GM12878 (cell line): ENCODE measurements around the gene PPT2. TPM values are rescaled to one million over a fixed set of nuclear protein-coding genes. Genes with fewer than 3 reads are reported as not detected.

Experiments used
- ATAC-seq: fragments of 200-7000 bp; cut with Tn5 transposase; 3 replicates; pipeline ENCODE4 v1.9.1; 2020; ENCODE audit warnings: mild to moderate bottlenecking, moderate library complexity
- BruUV-seq: library from RNA; stranded (reverse); fragments of 400-500 nt; replicated peaks from 2 replicates; lab custom pipeline; 2021; lab: Mats Ljungman, UMichigan
- CTCF ChIA-PET: fragments of 300-600 bp; sonication (Branson Sonifier 250); formaldehyde crosslinking; extraction: SDS; loops from one replicate; lab custom pipeline; 2021; ENCODE audit warnings: inconsistent platforms; lab: Yijun Ruan, JAX
- POLR2A ChIA-PET: fragments of 350-600 bp; formaldehyde crosslinking; extraction: SDS; loops from one replicate; lab custom pipeline; 2021; ENCODE audit warnings: inconsistent platforms; lab: Charles Lee
- RAD21 ChIA-PET: fragments of 300-600 bp; sonication (Branson Sonifier 250); formaldehyde crosslinking; loops from one replicate; lab custom pipeline; 2023; ENCODE audit warnings: antibody characterized with exemption; ENCODE audit not compliant: unreplicated experiment; lab: Charles Lee
- SMC1A ChIA-PET: fragments of 300-600 bp; sonication (Branson Sonifier 250); formaldehyde crosslinking; loops from one replicate; lab custom pipeline; 2023; ENCODE audit not compliant: unreplicated experiment, uncharacterized antibody; lab: Charles Lee
- DNase-seq: peaks from one replicate; pipeline ENCODE4 v3.0.0-alpha.2; 2011; ENCODE audit warnings: low read depth, low spot score
- FAIRE-seq: peaks from 3 replicates; lab custom pipeline; 2011; peaks lifted over from hg19 to GRCh38; lab: Jason Lieb, UNC
- H2AFZ ChIP-seq: 2 replicates; pipeline ENCODE4 v1.6.0; 2011; ENCODE audit warnings: low read depth, low read length, control low read depth; ENCODE audit not compliant: control insufficient read depth
- H3K27ac ChIP-seq: 2 replicates; pipeline ENCODE4 v1.5.1; 2011; ENCODE audit warnings: control low read depth; ENCODE audit not compliant: control insufficient read depth, insufficient read depth
- H3K27me3 ChIP-seq, 2 experiments: replicated peaks in 1 of 2; 2 replicates each; pipeline versions ENCODE4 v1.6.0 to v1.6.1; 2011; ENCODE audit warnings: low read length in 1 of 2; ENCODE audit not compliant: control insufficient read depth in 2 of 2, insufficient read depth in 2 of 2
- H3K36me3 ChIP-seq, 2 experiments: 2 replicates each; pipeline ENCODE4 v1.5.1; 2011; ENCODE audit warnings: low read length in 1 of 2; ENCODE audit not compliant: control insufficient read depth in 2 of 2, insufficient read depth in 2 of 2
- H3K4me1 ChIP-seq: 2 replicates; pipeline ENCODE4 v1.6.1; 2011; ENCODE audit warnings: mild to moderate bottlenecking, low read length, moderate library complexity, mixed read lengths; ENCODE audit not compliant: control insufficient read depth, insufficient read depth
- H3K4me2 ChIP-seq: 2 replicates; pipeline ENCODE4 v1.6.0; 2011; ENCODE audit warnings: control low read depth; ENCODE audit not compliant: control insufficient read depth, insufficient read depth
- H3K4me3 ChIP-seq: fragments of 200-600 bp; sonication (generic); 2 replicates; pipeline ENCODE4 v1.5.1; 2016
- H3K79me2 ChIP-seq: 2 replicates; pipeline ENCODE4 v1.6.0; 2011; ENCODE audit warnings: low read length; ENCODE audit not compliant: control insufficient read depth, insufficient read depth
- H3K9ac ChIP-seq: 2 replicates; pipeline ENCODE4 v1.8.0; 2011; ENCODE audit warnings: low read length, control low read depth, mixed read lengths; ENCODE audit not compliant: control insufficient read depth, insufficient read depth
- H3K9me3 ChIP-seq: replicated peaks from 3 replicates; pipeline ENCODE4 v1.5.1; 2011; ENCODE audit warnings: mild to moderate bottlenecking, low read length; ENCODE audit not compliant: control insufficient read depth, insufficient read depth
- H4K20me1 ChIP-seq: 2 replicates; pipeline ENCODE4 v1.6.0; 2011; ENCODE audit not compliant: control insufficient read depth, insufficient read depth
- FOXM1 ChIP-seq: IDR thresholded peaks from 2 replicates; pipeline ENCODE4 v1.6.1; 2012; ENCODE audit warnings: low read depth, mild to moderate bottlenecking, inconsistent platforms, low read length, moderate library complexity
- RAD21 ChIP-seq: IDR thresholded peaks from 2 replicates; pipeline ENCODE4 v1.6.1; 2011; ENCODE audit warnings: mild to moderate bottlenecking, low read depth, low read length, moderate library complexity; ENCODE audit not compliant: insufficient read depth
- WGBS: methylation state at CpG from one replicate; pipeline ENCODE4 v1.1.6; 2016; ENCODE audit warnings: low lambda C conversion rate; ENCODE audit not compliant: insufficient replicate concordance, insufficient coverage; ENCODE audit errors: missing lambda C conversion rate; 5-methylcytosine and 5-hydroxymethylcytosine counted together
- in situ Hi-C: fragments of 300-500 bp; cut with MboI; formaldehyde crosslinking; loops from 9 replicates; pipeline ENCODE4 v1.14.3; 2018; ENCODE audit warnings: mixed read lengths
- intact Hi-C: fragments of 100-400 bp; cut with micrococcal nuclease; formaldehyde crosslinking; loops from one replicate; pipeline ENCODE4 v1.14.2; 2022; ENCODE audit not compliant: unreplicated experiment
- polyA plus RNA-seq, 11 experiments: library from polyadenylated mRNA; depleted of rRNA in 4 of 11; unstranded in 6 of 11; stranded (reverse) in 5 of 11; fragments of >200 nt; fragmentation: Nextera tagmentation in 4 of 11; fragmentation: Illumina TruSeq in 1 of 11; extraction: Ambion mirVana in 4 of 11; extraction: Trizol in 1 of 11; gene quantifications; 1 replicate in 1 of 11; 2 replicates in 10 of 11; pipeline versions ENCODE4 v1.2.1 to v1.2.3, GENCODE V29; 2011 to 2016; ENCODE audit warnings: inconsistent platforms in 2 of 11, missing spikeins in 2 of 11, low read depth in 1 of 11
- total RNA-seq, 4 experiments: library from RNA; depleted of rRNA in 3 of 4; stranded (reverse); fragments of >200 nt in 3 of 4; fragmentation: Illumina TruSeq in 1 of 4; extraction: Trizol in 1 of 4; gene quantifications; 2 replicates each; pipeline versions ENCODE4 v1.2.1 to v1.2.3, GENCODE V29; 2013 to 2021
- TF ChIP-seq, protein P1 (sequence below): fragments of 450-650 bp; IDR thresholded peaks from 2 replicates; pipeline ENCODE4 v1.6.1; 2018; ENCODE audit warnings: mild to moderate bottlenecking, low read depth, moderate library complexity; ENCODE audit not compliant: partially characterized antibody
- TF ChIP-seq, protein P2 (sequence below), 3 experiments: IDR thresholded peaks in 2 of 3; conservative IDR thresholded peaks in 1 of 3; 2 replicates each; pipeline ENCODE4 v1.5.1; 2011; ENCODE audit warnings: low read depth in 3 of 3, low read length in 3 of 3, mild to moderate bottlenecking in 3 of 3, control low read depth in 2 of 3, moderate library complexity in 2 of 3, inconsistent platforms in 1 of 3, mixed read lengths in 1 of 3; ENCODE audit not compliant: control insufficient read depth in 2 of 3, insufficient read depth in 1 of 3; ENCODE audit errors: extremely low read depth in 1 of 3

Gene PPT2
- total and polyA plus RNA-seq, 10 of the 15 experiments (the other 5 are each of a cell fraction or from before 2014, with no cell fraction given): 1.3 to 25.5 (median 5.5) TPM

DNA sequence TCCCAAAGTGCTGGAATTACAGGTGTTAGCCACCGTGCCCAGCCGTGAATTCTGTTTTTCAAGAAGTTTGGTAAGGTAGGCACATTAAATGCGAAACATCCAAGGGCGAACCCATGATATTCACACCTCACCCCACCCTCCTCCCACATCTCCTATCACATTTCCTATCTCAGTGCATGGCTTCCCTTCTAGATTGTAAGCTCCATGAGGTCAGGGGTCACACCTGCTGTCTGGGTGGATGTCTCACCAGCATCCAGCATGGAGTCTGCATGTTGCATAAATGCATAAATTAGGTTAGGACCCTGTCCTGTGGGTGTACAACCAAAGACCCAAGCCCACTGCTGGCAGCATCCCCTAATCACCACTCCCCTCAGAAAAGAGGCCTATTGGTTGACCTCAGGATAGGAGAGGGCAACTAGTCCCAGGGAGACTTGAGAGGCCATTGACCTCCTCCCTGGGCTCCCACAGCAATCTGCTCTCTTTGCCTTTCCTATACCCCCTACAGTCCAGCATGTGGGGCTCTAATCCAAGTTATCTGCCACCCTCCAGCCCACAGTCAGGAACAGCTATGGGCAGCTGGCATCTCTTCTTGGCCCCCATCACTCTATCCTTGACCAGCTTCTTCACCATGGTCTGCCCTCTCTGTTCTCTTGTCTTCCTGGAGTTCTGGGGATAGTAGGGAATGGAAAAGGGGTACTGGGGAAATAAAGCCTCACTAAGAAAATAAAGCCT is 6.4 kb upstream of the PPT2 start:
- TF ChIP-seq, protein P1, sequence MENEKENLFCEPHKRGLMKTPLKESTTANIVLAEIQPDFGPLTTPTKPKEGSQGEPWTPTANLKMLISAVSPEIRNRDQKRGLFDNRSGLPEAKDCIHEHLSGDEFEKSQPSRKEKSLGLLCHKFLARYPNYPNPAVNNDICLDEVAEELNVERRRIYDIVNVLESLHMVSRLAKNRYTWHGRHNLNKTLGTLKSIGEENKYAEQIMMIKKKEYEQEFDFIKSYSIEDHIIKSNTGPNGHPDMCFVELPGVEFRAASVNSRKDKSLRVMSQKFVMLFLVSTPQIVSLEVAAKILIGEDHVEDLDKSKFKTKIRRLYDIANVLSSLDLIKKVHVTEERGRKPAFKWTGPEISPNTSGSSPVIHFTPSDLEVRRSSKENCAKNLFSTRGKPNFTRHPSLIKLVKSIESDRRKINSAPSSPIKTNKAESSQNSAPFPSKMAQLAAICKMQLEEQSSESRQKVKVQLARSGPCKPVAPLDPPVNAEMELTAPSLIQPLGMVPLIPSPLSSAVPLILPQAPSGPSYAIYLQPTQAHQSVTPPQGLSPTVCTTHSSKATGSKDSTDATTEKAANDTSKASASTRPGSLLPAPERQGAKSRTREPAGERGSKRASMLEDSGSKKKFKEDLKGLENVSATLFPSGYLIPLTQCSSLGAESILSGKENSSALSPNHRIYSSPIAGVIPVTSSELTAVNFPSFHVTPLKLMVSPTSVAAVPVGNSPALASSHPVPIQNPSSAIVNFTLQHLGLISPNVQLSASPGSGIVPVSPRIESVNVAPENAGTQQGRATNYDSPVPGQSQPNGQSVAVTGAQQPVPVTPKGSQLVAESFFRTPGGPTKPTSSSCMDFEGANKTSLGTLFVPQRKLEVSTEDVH: no peak
- TF ChIP-seq FOXM1: no peak
- TF ChIP-seq, protein P2, sequence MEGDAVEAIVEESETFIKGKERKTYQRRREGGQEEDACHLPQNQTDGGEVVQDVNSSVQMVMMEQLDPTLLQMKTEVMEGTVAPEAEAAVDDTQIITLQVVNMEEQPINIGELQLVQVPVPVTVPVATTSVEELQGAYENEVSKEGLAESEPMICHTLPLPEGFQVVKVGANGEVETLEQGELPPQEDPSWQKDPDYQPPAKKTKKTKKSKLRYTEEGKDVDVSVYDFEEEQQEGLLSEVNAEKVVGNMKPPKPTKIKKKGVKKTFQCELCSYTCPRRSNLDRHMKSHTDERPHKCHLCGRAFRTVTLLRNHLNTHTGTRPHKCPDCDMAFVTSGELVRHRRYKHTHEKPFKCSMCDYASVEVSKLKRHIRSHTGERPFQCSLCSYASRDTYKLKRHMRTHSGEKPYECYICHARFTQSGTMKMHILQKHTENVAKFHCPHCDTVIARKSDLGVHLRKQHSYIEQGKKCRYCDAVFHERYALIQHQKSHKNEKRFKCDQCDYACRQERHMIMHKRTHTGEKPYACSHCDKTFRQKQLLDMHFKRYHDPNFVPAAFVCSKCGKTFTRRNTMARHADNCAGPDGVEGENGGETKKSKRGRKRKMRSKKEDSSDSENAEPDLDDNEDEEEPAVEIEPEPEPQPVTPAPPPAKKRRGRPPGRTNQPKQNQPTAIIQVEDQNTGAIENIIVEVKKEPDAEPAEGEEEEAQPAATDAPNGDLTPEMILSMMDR (IDR thresholded peaks at IDR 0.05 in 2 of 3, conservative IDR thresholded peaks at IDR 0.05 in 1 of 3; ENCODE audit: control insufficient read depth in 2 of 3, extremely low read depth in 1 of 3, insufficient read depth in 1 of 3, low read depth in 3 of 3, low read length in 3 of 3): peak in 1 of 3 experiments; percentile 12; a peak in 1 of 6 replicates
- TF ChIP-seq RAD21: 0 out of 2 replicates have a peak, but pooled peaks have one; percentile 26
- FAIRE-seq (no peak), DNase-seq (no peak), ATAC-seq (peak; percentile 36; the same call in 1 of the 3 replicates)
- Histone ChIP-seq H3K36me3 (no peaks in the 10 kb centered on the region), H3K9me3 (no peaks in the 10 kb centered on the region; the same call in 2 of the 3 replicates), H3K4me2 (no peak overlapping the region), H4K20me1 (no peaks in the 10 kb centered on the region), H3K4me1 (no peaks in the 10 kb centered on the region), H3K4me3 (no peak overlapping the region), H2AFZ (no peak overlapping the region), H3K79me2 (no peaks in the 10 kb centered on the region), H3K27me3 (peaks cover 9 to 12% of the 10 kb centered on the region in 2 experiments), H3K27ac (no peak overlapping the region), H3K9ac (no peak overlapping the region)
- RAD21 ChIA-PET: no interaction called here
- POLR2A ChIA-PET: no interaction called here
- intact Hi-C loops: no loop called here
- CTCF ChIA-PET: no interaction called here
- BruUV-seq: no TSS peak
- SMC1A ChIA-PET: no interaction called here
- in situ Hi-C loops: no loop called here
- WGBS: 71% methylated on average over 4 of the region's 4 CpGs
